ENCODE data around the gene DCAF17.

Gene DCAF17

DNA sequence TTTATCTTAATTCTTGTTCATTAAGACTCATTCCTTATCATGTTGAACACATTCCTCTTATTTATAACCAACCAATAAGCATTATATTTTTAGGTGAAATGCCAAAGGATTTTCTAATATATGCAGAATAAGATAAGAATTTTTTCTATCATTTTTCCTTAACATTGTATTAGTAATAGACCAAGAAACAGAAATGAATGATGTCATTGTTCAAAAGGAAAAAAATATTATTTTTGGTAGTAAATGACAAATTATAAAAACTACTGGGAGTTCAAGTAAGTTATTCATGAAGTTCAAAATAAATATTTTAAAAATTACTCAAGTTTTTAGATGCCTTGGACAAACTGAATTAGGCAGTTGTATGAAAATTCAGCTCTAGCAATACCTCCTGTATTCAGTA lies 25.5 kb downstream of the DCAF17 start:
- Histone ChIP-seq H3K4me3 (no peak overlapping the region), H3K27ac (no peak overlapping the region)
- TF ChIP-seq, protein P1, sequence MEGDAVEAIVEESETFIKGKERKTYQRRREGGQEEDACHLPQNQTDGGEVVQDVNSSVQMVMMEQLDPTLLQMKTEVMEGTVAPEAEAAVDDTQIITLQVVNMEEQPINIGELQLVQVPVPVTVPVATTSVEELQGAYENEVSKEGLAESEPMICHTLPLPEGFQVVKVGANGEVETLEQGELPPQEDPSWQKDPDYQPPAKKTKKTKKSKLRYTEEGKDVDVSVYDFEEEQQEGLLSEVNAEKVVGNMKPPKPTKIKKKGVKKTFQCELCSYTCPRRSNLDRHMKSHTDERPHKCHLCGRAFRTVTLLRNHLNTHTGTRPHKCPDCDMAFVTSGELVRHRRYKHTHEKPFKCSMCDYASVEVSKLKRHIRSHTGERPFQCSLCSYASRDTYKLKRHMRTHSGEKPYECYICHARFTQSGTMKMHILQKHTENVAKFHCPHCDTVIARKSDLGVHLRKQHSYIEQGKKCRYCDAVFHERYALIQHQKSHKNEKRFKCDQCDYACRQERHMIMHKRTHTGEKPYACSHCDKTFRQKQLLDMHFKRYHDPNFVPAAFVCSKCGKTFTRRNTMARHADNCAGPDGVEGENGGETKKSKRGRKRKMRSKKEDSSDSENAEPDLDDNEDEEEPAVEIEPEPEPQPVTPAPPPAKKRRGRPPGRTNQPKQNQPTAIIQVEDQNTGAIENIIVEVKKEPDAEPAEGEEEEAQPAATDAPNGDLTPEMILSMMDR (IDR thresholded peaks at IDR 0.05): no peak
- DNase-seq (ENCODE audit: low spot score): no peak

DNA sequence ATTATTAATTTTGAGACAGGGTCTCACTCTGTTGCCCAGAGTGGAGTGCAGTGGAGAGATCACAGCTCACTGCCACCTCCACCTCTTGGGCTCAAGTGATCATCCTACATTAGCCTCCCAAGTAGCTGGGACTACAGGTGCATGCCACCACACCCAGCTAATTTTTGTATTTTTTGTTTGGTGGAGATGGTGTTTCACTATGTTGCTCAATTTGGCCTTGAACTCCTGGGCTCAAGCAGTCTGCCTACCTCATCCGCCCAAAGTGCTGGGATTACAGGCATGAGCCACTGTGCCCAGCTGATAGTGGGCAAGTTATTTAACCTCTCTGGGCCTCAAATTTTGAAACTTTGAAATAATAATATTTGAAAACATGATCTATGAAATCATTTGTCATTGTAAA lies 26.5 kb downstream of the DCAF17 start:
- Histone ChIP-seq H3K4me3 (no peak overlapping the region), H3K27ac (no peak overlapping the region)
- TF ChIP-seq, protein P1 (IDR thresholded peaks at IDR 0.05): no peak
- no peak for DNase-seq (ENCODE audit: low spot score)

DNA sequence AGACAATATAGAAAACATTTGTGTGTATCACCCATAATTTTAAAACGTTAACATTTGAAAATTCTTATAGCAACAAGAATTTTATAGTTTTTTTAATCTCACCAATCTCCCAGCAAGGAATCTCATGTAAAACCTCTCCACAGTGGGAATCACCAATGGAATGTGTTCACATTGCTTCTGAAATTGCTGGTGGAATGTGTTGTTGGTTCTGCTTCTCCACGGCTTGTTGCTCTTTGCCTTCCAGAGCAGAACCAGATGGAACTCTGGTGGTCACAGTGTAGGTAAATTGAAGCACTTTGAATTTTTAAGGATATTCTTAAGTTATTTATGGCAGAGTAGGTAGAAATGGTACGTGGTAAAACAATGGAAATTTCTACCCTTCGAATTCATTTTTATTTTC lies 35.1 kb downstream of the DCAF17 start:
- TF ChIP-seq, protein P1 (IDR thresholded peaks at IDR 0.05): no peak
- DNase-seq (ENCODE audit: low spot score): no peak
- Histone ChIP-seq H3K27ac (no peak overlapping the region), H3K4me3 (no peak overlapping the region)

DNA sequence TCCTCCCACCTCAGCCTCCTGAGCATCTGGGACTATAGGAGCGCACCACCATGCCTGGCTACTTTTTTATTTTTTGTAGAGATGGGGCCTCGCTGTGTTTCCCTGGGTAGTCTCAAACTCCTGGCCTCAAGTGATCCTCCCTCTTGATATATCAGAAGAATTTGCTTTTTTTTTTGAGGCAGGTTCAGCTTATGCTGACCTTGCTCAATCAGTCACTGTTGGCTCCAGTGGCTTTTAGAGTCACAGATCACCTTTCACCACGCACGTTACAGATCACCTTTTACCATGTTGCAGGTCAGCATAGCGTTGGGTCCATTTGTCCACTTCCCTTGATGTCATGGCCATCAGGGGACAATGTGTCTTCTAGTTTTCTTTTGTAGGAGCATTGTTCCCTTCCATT lies 36.1 kb downstream of the DCAF17 start:
- H3K4me3 ChIP-seq: no peak overlapping the region
- DNase-seq (ENCODE audit: low spot score): no peak
- no peak overlapping the region for H3K27ac ChIP-seq
- TF ChIP-seq, protein P1 (IDR thresholded peaks at IDR 0.05): no peak

DNA sequence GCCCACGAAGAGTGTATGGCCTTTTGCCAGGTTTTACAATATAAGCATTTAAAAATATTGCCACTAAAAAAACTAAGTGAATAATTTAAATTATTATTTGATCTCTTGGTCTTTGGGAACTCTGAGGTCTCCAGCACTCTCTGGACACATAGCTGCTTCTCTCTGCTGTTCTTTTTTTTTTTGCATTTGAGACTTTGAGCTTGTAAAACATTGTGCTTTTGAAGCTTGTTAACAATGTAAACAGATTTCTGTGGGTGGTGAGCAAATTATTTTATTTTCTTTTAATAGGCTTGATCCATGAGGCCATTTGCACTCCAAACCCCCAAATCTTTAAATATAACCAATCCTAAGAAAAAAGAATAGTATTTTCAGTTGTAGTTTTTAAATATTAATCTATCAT lies 42.0 kb downstream of the DCAF17 start:
- no peak overlapping the region for H3K27ac ChIP-seq
- TF ChIP-seq, protein P1 (IDR thresholded peaks at IDR 0.05): no peak
- no peak for DNase-seq (ENCODE audit: low spot score)
- H3K4me3 ChIP-seq: no peak overlapping the region

DNA sequence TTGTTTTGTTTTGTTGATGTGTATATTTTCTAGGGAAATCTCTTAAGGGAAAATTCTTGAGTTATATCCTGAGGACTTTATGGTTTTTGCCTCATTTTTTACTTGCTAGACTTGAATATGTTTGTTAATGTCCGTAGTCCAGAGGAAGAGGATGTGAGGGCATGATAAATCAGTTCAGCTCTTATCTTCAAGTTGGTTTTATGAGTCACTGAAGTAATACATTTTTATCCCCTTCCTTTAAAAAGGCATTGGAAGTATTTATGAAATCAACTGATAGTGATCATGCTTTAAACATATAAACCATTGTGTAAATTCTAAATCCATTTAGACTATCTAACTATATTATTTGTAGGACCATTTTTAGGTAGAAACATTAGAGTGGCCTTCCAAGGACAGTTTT lies 44.3 kb downstream of the DCAF17 start:
- Histone ChIP-seq H3K4me3 (no peak overlapping the region), H3K27ac (no peak overlapping the region)
- TF ChIP-seq, protein P1 (IDR thresholded peaks at IDR 0.05): no peak
- DNase-seq (ENCODE audit: low spot score): no peak

DNA sequence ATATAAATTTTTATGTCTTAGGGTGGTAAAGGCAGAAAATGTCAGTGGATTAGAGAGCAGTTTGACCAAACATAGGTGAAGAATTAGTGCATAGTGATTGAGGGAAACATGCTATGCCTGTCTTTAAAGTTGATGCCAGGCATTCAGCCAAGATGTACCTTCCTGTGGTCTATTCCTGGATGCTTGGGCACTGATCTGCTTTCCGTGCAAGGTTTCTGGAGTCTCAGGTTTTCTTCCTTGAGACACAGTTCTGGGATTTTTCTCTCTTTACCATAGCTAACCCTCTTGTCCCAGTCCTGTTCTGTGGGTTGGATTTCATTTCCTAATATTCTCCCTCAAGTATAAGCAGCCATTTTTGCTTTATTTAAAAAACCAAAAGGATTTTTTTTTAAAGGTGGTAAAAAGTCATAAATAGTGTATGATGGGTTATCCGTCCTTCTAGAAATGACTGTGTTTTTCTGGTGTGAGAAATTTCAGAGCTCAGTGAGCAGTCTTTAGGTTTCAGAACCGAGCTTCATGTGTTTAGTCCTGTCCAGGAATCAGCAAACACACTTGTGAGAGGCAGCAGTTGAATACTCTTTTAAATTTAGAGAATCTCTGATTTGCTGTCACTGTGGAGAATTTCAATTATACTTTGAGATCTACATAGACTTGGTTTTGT lies 45.3 kb downstream of the DCAF17 start:
- DNase-seq (ENCODE audit: low spot score): no peak
- H3K27ac ChIP-seq: no peak overlapping the region
- TF ChIP-seq, protein P1 (IDR thresholded peaks at IDR 0.05): no peak
- no peak overlapping the region for H3K4me3 ChIP-seq

Data from coronary artery (tissue), 2 donors.